Measurements from ENCODE around the gene NOL4L.

The NOL4L gene

GRCh38 chr20:32397567-32398084 lies 187.5 kb downstream of the NOL4L start:
- no peak for DNase-seq (ENCODE audit: low read depth)
- H3K4me3 ChIP-seq (ENCODE audit: low read length), result no peak overlapping the region
- no peak for TF ChIP-seq CTCF (conservative IDR thresholded peaks at IDR 0.05; ENCODE audit: low read depth, low read length)

DNA sequence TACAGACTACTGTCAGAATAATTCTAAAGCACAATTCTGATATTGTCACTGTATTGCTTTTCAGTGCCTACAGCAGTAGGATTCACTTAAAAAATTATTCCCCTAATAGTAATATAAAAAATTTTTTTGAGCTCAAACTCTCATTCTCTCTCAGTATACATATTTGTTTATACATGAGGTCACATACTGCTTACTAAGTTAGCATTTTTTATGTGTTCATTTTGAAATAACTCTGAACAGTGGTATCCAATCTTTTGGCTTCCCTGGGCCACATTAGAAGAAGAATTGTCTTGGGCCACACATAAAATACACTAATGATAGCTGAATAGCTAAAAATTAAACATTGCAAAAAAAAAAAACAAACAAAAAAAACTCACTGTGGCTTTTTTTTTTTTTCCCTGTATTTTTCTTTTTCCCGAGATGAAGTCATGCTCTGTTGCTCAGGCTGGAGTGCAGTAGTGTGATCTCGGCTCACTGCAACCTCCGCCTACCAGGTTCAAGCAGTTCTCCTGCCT lies 188.4 kb downstream of the NOL4L start:
- no peak overlapping the region for H3K4me3 ChIP-seq (ENCODE audit: low read length)
- DNase-seq (ENCODE audit: low read depth), result no peak
- TF ChIP-seq CTCF (conservative IDR thresholded peaks at IDR 0.05; ENCODE audit: low read depth, low read length), result no peak

- no peak for DNase-seq (ENCODE audit: low read depth)
- no peak overlapping the region for H3K4me3 ChIP-seq (ENCODE audit: low read length)
- no peak for TF ChIP-seq CTCF (conservative IDR thresholded peaks at IDR 0.05; ENCODE audit: low read depth, low read length)
Measured at GRCh38 chr20:32395066-32395465, 190.1 kb downstream of the NOL4L start.
